HCT116 (cell line): ENCODE measurements around the gene C10orf90. TPM values are rescaled to one million over a fixed set of nuclear protein-coding genes. Genes with fewer than 3 reads are reported as not detected.

ENCODE experiments used
- ATAC-seq: fragments of 200-7000 bp; cut with Tn5 transposase; 2 replicates; pipeline ENCODE4 v1.9.1; 2020; ENCODE audit warnings: mild to moderate bottlenecking, moderate library complexity
- BruUV-seq: library from RNA; stranded (reverse); fragments of 400-500 nt; replicated peaks from 2 replicates; lab custom pipeline; 2021; lab: Mats Ljungman, UMichigan
- CTCF ChIA-PET: fragments of 300-600 bp; sonication (Branson Sonifier 250); formaldehyde crosslinking; loops from one replicate; lab custom pipeline; 2021; ENCODE audit warnings: antibody characterized with exemption; lab: Charles Lee
- POLR2A ChIA-PET: fragments of 300-600, 350-600 bp; sonication (Branson Sonifier 250); formaldehyde crosslinking; loops from one replicate; lab custom pipeline; 2021; ENCODE audit warnings: antibody characterized with exemption; lab: Charles Lee
- RAD21 ChIA-PET, 2 experiments: fragments of 300-600 bp; sonication (Branson Sonifier 250); formaldehyde crosslinking; loops; one replicate each; lab custom pipeline; 2023; ENCODE audit warnings: low total read pairs in 2 of 2; ENCODE audit not compliant: uncharacterized antibody in 2 of 2, unreplicated experiment in 2 of 2, low non-redundant PET in 1 of 2; lab: Charles Lee
- DNase-seq: peaks from one replicate; pipeline ENCODE4 v3.0.0-alpha.2; 2010; ENCODE audit warnings: low read depth, low spot score
- H2AFZ ChIP-seq: fragments of 200-600 bp; shearing (Covaris generic), sonication (generic); 2 replicates; pipeline ENCODE4 v1.6.1; 2017; ENCODE audit warnings: low read depth, mixed run types, mixed read lengths, antibody characterized with exemption, low read length; ENCODE audit not compliant: poor library complexity, severe bottlenecking
- H3K27ac ChIP-seq: 2 replicates; pipeline ENCODE4 v1.5.1; 2012; ENCODE audit warnings: low read depth, low read length
- H3K27me3 ChIP-seq: fragments of 200-600 bp; sonication (generic); 2 replicates; pipeline ENCODE4 v1.6.1; 2016; ENCODE audit warnings: mixed run types, low read length, mixed read lengths; ENCODE audit not compliant: insufficient read depth
- H3K36me3 ChIP-seq, 2 experiments: fragments of 200-500 bp in 1 of 2; fragments of 200-600 bp in 1 of 2; sonication (Bioruptor generic) in 1 of 2; sonication (generic) in 1 of 2; 2 replicates each; pipeline versions ENCODE4 v1.5.1 to v1.6.1; 2014 to 2016; ENCODE audit warnings: low read length in 2 of 2, inconsistent platforms in 1 of 2, mixed read lengths in 1 of 2, mixed run types in 1 of 2; ENCODE audit not compliant: insufficient read depth in 2 of 2, control insufficient read depth in 1 of 2
- H3K4me1 ChIP-seq, 2 experiments: fragments of 200-600 bp in 1 of 2; sonication (generic) in 1 of 2; 2 replicates each; pipeline versions ENCODE4 v1.5.1 to v1.6.1; 2012 to 2017; ENCODE audit warnings: low read length in 2 of 2, inconsistent platforms in 1 of 2, mild to moderate bottlenecking in 1 of 2, mixed read lengths in 1 of 2, mixed run types in 1 of 2, moderate library complexity in 1 of 2; ENCODE audit not compliant: insufficient read depth in 2 of 2, control insufficient read depth in 1 of 2
- H3K4me2 ChIP-seq: fragments of 200-600 bp; sonication (generic); 2 replicates; pipeline ENCODE4 v1.6.1; 2017; ENCODE audit warnings: mixed run types, low read length, mixed read lengths
- H3K4me3 ChIP-seq, 2 experiments: fragments of 200-600 bp in 1 of 2; sonication (generic) in 1 of 2; replicated peaks in 1 of 2; 2 replicates each; pipeline ENCODE4 v1.5.1; 2011 to 2016; ENCODE audit warnings: low read length in 2 of 2, control low read depth in 1 of 2, low read depth in 1 of 2, mild to moderate bottlenecking in 1 of 2, mixed read lengths in 1 of 2, mixed run types in 1 of 2
- H3K79me2 ChIP-seq: fragments of 200-600 bp; sonication (generic); 2 replicates; pipeline ENCODE4 v1.6.1; 2017; ENCODE audit warnings: mild to moderate bottlenecking, mixed run types, low read length, moderate library complexity, mixed read lengths; ENCODE audit not compliant: insufficient read depth
- H3K9ac ChIP-seq: fragments of 200-600 bp; sonication (generic); 2 replicates; pipeline ENCODE4 v1.6.1; 2016; ENCODE audit warnings: low read length, mixed read lengths
- H3K9me2 ChIP-seq: fragments of 200-600 bp; sonication (generic), shearing (Covaris generic); 2 replicates; pipeline ENCODE4 v1.6.1; 2017; ENCODE audit warnings: mixed run types, mild to moderate bottlenecking, moderate library complexity; ENCODE audit not compliant: insufficient read depth
- H3K9me3 ChIP-seq, 2 experiments: fragments of 200-500 bp in 1 of 2; fragments of 200-600 bp in 1 of 2; sonication (Bioruptor generic) in 1 of 2; sonication (generic) in 1 of 2; 2 replicates each; pipeline ENCODE4 v1.6.1; 2014 to 2017; ENCODE audit warnings: low read length in 2 of 2, mixed read lengths in 2 of 2, inconsistent platforms in 1 of 2, low read depth in 1 of 2, mild to moderate bottlenecking in 1 of 2, mixed run types in 1 of 2, moderate library complexity in 1 of 2; ENCODE audit not compliant: control insufficient read depth in 1 of 2, insufficient read depth in 1 of 2
- H4K20me1 ChIP-seq: fragments of 200-600 bp; sonication (generic), shearing (Covaris generic); 2 replicates; pipeline ENCODE4 v1.6.1; 2017; ENCODE audit warnings: mixed run types, mild to moderate bottlenecking, moderate library complexity; ENCODE audit not compliant: insufficient read depth
- EGR1 ChIP-seq: IDR thresholded peaks from 2 replicates; pipeline ENCODE4 v1.6.1; 2012; ENCODE audit warnings: low read depth
- ELF1 ChIP-seq: IDR thresholded peaks from 2 replicates; pipeline ENCODE4 v1.6.1; 2012; ENCODE audit warnings: low read depth, borderline replicate concordance
- EZH2 ChIP-seq: fragments of 200-600 bp; sonication (generic); IDR thresholded peaks from 2 replicates; pipeline ENCODE4 v1.6.1; 2017; ENCODE audit warnings: antibody characterized with exemption, mixed run types
- EZH2phosphoT487 ChIP-seq: fragments of 200-600 bp; IDR thresholded peaks from 2 replicates; pipeline ENCODE4 v1.6.1; 2018; ENCODE audit warnings: antibody characterized with exemption, borderline replicate concordance
- JUND ChIP-seq: IDR thresholded peaks from 2 replicates; pipeline ENCODE4 v1.6.1; 2012
- MAX ChIP-seq: IDR thresholded peaks from 2 replicates; pipeline ENCODE4 v1.6.1; 2012
- POLR2A ChIP-seq: IDR thresholded peaks from 2 replicates; pipeline ENCODE4 v1.7.0; 2011; ENCODE audit warnings: borderline replicate concordance; ENCODE audit not compliant: insufficient read depth, insufficient read length; ENCODE audit errors: extremely low read depth
- POLR2AphosphoS5 ChIP-seq: IDR thresholded peaks from 2 replicates; pipeline ENCODE4 v1.6.1; 2011; ENCODE audit warnings: mild to moderate bottlenecking, low read depth, low read length, moderate library complexity
- REST ChIP-seq: IDR thresholded peaks from 2 replicates; pipeline ENCODE4 v1.6.1; 2012; ENCODE audit warnings: low read depth
- SIN3A ChIP-seq: IDR thresholded peaks from 2 replicates; pipeline ENCODE4 v1.6.1; 2012; ENCODE audit warnings: low read depth
- SP1 ChIP-seq: IDR thresholded peaks from 2 replicates; pipeline ENCODE4 v1.6.1; 2012; ENCODE audit warnings: low read depth
- SRF ChIP-seq: IDR thresholded peaks from 2 replicates; pipeline ENCODE4 v1.6.1; 2012; ENCODE audit warnings: low read depth
- TCF7L2 ChIP-seq: IDR thresholded peaks from 2 replicates; pipeline ENCODE4 v1.7.0; 2011; ENCODE audit warnings: borderline replicate concordance, inconsistent platforms; ENCODE audit not compliant: insufficient read depth, insufficient read length; ENCODE audit errors: extremely low read depth
- ZFX ChIP-seq: fragments of 450-650 bp; IDR thresholded peaks from 2 replicates; pipeline ENCODE4 v1.6.1; 2017
- intact Hi-C: fragments of 100-400 bp; cut with micrococcal nuclease; formaldehyde crosslinking; loops from 2 replicates; pipeline ENCODE4 v1.10.0; 2022
- total RNA-seq: library from RNA; stranded (reverse); gene quantifications from one replicate; pipeline ENCODE4 v1.2.1, GENCODE V29; 2021; ENCODE audit not compliant: unreplicated experiment
- TF ChIP-seq, protein P1 (sequence below): IDR thresholded peaks from 2 replicates; pipeline ENCODE4 v1.6.1; 2011; ENCODE audit warnings: mild to moderate bottlenecking, low read length, moderate library complexity; ENCODE audit not compliant: insufficient replicate concordance; ENCODE audit errors: extremely low read depth

Gene C10orf90
- total RNA-seq, 1 experiment from 2014 or later, result not detected

DNA sequence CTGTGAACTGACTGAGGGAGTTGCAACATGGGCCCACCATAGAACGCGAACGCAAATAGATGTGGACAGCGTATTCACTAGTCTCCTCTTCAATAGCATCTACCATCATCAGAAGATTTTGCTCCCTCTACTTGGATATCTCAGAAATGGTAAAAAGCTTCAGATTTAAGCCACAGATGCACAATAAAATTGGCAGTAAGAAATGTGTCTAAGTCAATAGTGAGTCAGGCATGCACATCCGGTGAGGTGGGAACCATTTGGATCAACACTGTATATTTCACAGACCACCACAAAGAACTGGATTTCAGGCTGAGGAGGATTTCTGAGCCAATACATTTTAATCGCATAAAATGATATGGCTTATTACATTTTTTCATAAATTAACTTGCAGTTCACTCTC lies 170.7 kb downstream of the C10orf90 start:
- ChIA-PET POLR2A (no interaction called here), CTCF (no interaction called here), RAD21 (no interaction called here)
- H3K4me2 ChIP-seq, result no peak overlapping the region
- H3K4me1 ChIP-seq, result no peaks in the 10 kb centered on the region
- H2AFZ ChIP-seq, result no peak overlapping the region
- BruUV-seq, result no TSS peak
- H3K9ac ChIP-seq, result no peak overlapping the region
- H3K27me3 ChIP-seq, result peaks cover 18% of the 10 kb centered on the region; the same call in 1 of the 2 replicates
- intact Hi-C loops, result no loop called here
- H3K79me2 ChIP-seq, result no peaks in the 10 kb centered on the region
- H3K36me3 ChIP-seq, result no peaks in the 10 kb centered on the region
- no peak overlapping the region for H3K4me3 ChIP-seq
- H3K27ac ChIP-seq, result no peak overlapping the region
- no peaks in the 10 kb centered on the region for H3K9me2 ChIP-seq
- DNase-seq, result no peak
- no peak for TF ChIP-seq JUND
- TF ChIP-seq EZH2, result no peak
- TF ChIP-seq ZFX, result no peak
- TF ChIP-seq EGR1, result no peak
- TF ChIP-seq TCF7L2, result no peak
- ATAC-seq, result no peak
- no peaks in the 10 kb centered on the region for H4K20me1 ChIP-seq
- no peaks in the 10 kb centered on the region for H3K9me3 ChIP-seq

DNA sequence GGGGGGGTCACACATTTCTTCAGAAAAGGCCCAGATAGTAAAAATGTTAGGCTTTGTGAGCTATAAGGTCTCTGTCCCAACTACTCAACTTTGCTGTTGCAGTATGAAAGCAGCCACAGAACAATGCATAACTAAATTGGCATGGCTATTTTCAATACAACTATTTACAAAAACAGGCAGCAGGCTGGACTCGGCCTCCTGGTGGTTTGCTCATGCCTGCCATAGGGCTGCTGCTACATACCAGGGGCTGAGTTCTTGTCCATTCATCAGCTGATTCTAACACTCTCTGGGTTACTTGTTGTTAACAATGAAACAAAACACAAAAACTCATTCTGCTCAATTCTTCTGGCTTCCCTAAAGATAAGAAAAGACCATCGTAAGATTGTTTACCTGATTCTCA lies 172.8 kb downstream of the C10orf90 start:
- no peak for TF ChIP-seq ELF1
- no peak for TF ChIP-seq SP1
- no peak for TF ChIP-seq SIN3A
- no peak for TF ChIP-seq EZH2phosphoT487
- TF ChIP-seq POLR2A, result no peak
- no peak for TF ChIP-seq POLR2AphosphoS5
- no peak for TF ChIP-seq JUND
- TF ChIP-seq REST, result no peak
- no peak for TF ChIP-seq MAX
- no peak for TF ChIP-seq EZH2
- TF ChIP-seq ZFX, result no peak
- TF ChIP-seq, protein P1, sequence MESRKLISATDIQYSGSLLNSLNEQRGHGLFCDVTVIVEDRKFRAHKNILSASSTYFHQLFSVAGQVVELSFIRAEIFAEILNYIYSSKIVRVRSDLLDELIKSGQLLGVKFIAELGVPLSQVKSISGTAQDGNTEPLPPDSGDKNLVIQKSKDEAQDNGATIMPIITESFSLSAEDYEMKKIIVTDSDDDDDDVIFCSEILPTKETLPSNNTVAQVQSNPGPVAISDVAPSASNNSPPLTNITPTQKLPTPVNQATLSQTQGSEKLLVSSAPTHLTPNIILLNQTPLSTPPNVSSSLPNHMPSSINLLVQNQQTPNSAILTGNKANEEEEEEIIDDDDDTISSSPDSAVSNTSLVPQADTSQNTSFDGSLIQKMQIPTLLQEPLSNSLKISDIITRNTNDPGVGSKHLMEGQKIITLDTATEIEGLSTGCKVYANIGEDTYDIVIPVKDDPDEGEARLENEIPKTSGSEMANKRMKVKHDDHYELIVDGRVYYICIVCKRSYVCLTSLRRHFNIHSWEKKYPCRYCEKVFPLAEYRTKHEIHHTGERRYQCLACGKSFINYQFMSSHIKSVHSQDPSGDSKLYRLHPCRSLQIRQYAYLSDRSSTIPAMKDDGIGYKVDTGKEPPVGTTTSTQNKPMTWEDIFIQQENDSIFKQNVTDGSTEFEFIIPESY, result no peak
- no peak for TF ChIP-seq SRF
- TF ChIP-seq, all 23 proteins: peak for 0
- no peak for DNase-seq

More for the DNA sequence above, 172.8 kb downstream of the C10orf90 start:
- H3K27me3 ChIP-seq, result peaks cover 21% of the 10 kb centered on the region
- ATAC-seq, result no peak
- H3K4me1 ChIP-seq, result no peaks in the 10 kb centered on the region
- ChIA-PET CTCF (no interaction called here), RAD21 (no interaction called here), POLR2A (no interaction called here)
- BruUV-seq, result no TSS peak
- no peaks in the 10 kb centered on the region for H4K20me1 ChIP-seq
- no peaks in the 10 kb centered on the region for H3K79me2 ChIP-seq
- no peak overlapping the region for H2AFZ ChIP-seq
- H3K4me2 ChIP-seq, result no peak overlapping the region
- intact Hi-C loops, result no loop called here
- H3K27ac ChIP-seq, result no peak overlapping the region
- H3K9ac ChIP-seq, result no peak overlapping the region
- no peaks in the 10 kb centered on the region for H3K9me2 ChIP-seq
- H3K9me3 ChIP-seq, result no peaks in the 10 kb centered on the region
- no peak overlapping the region for H3K4me3 ChIP-seq
- no peaks in the 10 kb centered on the region for H3K36me3 ChIP-seq
